Activated CD4-positive, alpha-beta T cell treated with anti-CD3 and anti-CD28 coated beads, Interleukin-2, amount 10 ng/mL, durations not matched to agents 7 days and 5 days (primary cell): ENCODE data around the gene PIM2. TPM values are rescaled to one million over a fixed set of nuclear protein-coding genes. Genes with fewer than 3 reads are reported as not detected.

Experiments used
- CTCF ChIA-PET: fragments of 350-600 bp; sonication (Branson Sonifier 250); formaldehyde crosslinking; loops from one replicate; lab custom pipeline; 2021; ENCODE audit warnings: antibody characterized with exemption; lab: Charles Lee
- POLR2A ChIA-PET: fragments of 350-600 bp; sonication (Branson Sonifier 250); formaldehyde crosslinking; loops from one replicate; lab custom pipeline; 2021; ENCODE audit warnings: antibody characterized with exemption; lab: Charles Lee
- DNase-seq: peaks from one replicate; pipeline ENCODE4 v3.0.0-alpha.2; 2020
- H3K27ac Mint-ChIP-seq: one replicate; pipeline ENCODE4 v1.8.0; 2021; ENCODE audit warnings: mild to moderate bottlenecking, moderate library complexity, mixed read lengths
- H3K27me3 Mint-ChIP-seq: one replicate; pipeline ENCODE4 v1.8.0; 2021; ENCODE audit warnings: mixed read lengths
- H3K36me3 Mint-ChIP-seq: one replicate; pipeline ENCODE4 v1.8.0; 2021; ENCODE audit warnings: low read depth, mixed read lengths
- H3K4me1 Mint-ChIP-seq: one replicate; pipeline ENCODE4 v1.8.0; 2021; ENCODE audit warnings: mixed read lengths
- H3K4me3 Mint-ChIP-seq: one replicate; pipeline ENCODE4 v1.8.0; 2021; ENCODE audit warnings: mild to moderate bottlenecking, moderate library complexity, mixed read lengths
- H3K9me3 Mint-ChIP-seq: one replicate; pipeline ENCODE4 v1.8.0; 2021; ENCODE audit warnings: mixed read lengths
- total RNA-seq, 2 experiments: library from RNA; stranded (reverse); gene quantifications; one replicate each; pipeline ENCODE4 v1.2.3, GENCODE V29; 2021

PIM2 gene
- total RNA-seq, 2 experiments from 2014 or later: 152 to 154 TPM

DNA sequence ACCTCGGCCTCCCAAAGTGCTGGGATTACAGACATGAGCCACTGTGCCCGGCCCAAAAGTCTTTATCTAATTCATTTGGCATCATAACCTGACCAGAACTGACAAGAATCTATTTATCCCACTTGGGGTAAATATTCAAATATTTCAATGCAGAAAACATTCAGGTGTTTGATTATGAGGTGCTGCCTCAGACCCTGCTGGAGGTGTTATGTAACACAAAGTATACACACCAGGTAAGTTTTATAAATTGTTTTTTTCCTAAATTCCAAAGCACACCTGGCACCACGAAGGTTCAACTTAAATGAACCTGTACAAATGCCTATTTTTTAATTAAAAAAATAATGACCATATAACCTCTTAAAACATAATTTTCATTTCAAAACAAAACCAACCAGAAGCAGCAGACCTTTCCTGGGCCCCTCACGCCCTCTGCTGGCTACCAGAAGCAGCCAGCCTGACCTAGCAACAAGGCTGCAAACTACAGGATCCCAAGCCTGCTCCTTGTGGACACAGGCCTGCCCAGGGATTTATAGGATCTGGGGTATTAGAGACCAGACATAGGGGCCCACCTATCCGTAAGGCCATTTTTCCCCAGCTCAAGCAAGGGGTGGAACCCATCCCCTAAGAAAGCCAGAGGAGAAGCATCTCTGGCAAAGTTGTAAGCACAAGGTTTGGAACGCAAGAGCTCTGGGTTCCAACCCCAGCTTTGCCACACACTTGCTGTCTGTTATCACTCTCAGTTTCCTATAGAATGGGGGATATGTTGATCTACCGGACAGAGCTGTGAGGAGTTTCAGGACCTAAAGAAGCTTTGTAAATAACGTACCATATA is 26.9 kb upstream of the PIM2 start:
- no peaks in the 10 kb centered on the region for H3K9me3 Mint-ChIP-seq
- H3K27me3 Mint-ChIP-seq: no peaks in the 10 kb centered on the region
- peak; percentile 58 for DNase-seq
- peak overlapping the region; percentile 73 for H3K27ac Mint-ChIP-seq
- CTCF ChIA-PET: interaction anchor here (0.7 to 1.8 kb wide), 6 partner anchors 9 to 54 kb away, joined by 3 to 8 read pairs (median 4); no protein-coding TSS in a partner anchor
- H3K36me3 Mint-ChIP-seq: peaks cover 29% of the 10 kb centered on the region
- peaks cover 57% of the 10 kb centered on the region for H3K4me1 Mint-ChIP-seq
- H3K4me3 Mint-ChIP-seq: no peak overlapping the region
- POLR2A ChIA-PET: no interaction called here

DNA sequence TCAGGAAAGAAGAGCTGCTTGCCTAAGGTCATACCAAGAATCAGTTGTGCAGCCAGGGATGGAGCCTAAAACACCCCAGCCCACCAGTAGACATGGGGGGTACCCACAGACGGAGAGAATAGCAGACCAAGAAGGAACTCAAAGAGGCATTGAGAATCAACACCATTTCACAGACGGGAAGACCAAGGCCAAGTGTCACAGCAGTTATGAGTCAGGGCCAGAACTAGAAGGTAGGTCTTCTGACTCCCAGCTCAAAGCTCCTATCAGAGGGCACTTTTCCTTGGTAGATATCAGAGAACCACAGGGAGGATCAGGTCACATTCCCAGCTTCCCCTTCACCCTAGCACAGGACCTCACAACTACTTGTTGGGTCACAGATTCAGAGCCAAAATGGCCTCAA is 24.1 kb upstream of the PIM2 start:
- Mint-ChIP-seq H3K4me1 (peaks cover 81% of the 10 kb centered on the region), H3K9me3 (no peaks in the 10 kb centered on the region), H3K27ac (peak overlapping the region; percentile 85), H3K36me3 (peaks cover 38% of the 10 kb centered on the region), H3K4me3 (no peak overlapping the region), H3K27me3 (no peaks in the 10 kb centered on the region)
- ChIA-PET CTCF (interaction anchor here (0.8 to 2.0 kb wide), 2 partner anchors 13 to 295 kb away, joined by 3 to 4 read pairs; no protein-coding TSS in a partner anchor), POLR2A (interaction anchor here (1.0 kb wide), 1 partner anchor 31 kb away, joined by 3 read pairs; no protein-coding TSS in a partner anchor)
- no peak for DNase-seq

- POLR2A ChIA-PET: interaction anchor here (1.0 kb wide), 1 partner anchor 28 kb away, joined by 4 read pairs; no protein-coding TSS in a partner anchor
- H3K9me3 Mint-ChIP-seq: no peaks in the 10 kb centered on the region
- DNase-seq: no peak
- H3K27me3 Mint-ChIP-seq: no peaks in the 10 kb centered on the region
- peaks cover 85% of the 10 kb centered on the region for H3K4me1 Mint-ChIP-seq
- CTCF ChIA-PET: interaction anchor here (0.6 to 4.2 kb wide), 4 partner anchors 12 to 82 kb away, joined by 3 to 16 read pairs (median 4); partner anchors contain the start of gene PIM2
- peak overlapping the region; percentile 99 for H3K27ac Mint-ChIP-seq
- peaks cover 52% of the 10 kb centered on the region for H3K36me3 Mint-ChIP-seq
- no peak overlapping the region for H3K4me3 Mint-ChIP-seq
Measured at GRCh38 chrX:48940404-48940955, 21.7 kb upstream of the PIM2 start.

DNA sequence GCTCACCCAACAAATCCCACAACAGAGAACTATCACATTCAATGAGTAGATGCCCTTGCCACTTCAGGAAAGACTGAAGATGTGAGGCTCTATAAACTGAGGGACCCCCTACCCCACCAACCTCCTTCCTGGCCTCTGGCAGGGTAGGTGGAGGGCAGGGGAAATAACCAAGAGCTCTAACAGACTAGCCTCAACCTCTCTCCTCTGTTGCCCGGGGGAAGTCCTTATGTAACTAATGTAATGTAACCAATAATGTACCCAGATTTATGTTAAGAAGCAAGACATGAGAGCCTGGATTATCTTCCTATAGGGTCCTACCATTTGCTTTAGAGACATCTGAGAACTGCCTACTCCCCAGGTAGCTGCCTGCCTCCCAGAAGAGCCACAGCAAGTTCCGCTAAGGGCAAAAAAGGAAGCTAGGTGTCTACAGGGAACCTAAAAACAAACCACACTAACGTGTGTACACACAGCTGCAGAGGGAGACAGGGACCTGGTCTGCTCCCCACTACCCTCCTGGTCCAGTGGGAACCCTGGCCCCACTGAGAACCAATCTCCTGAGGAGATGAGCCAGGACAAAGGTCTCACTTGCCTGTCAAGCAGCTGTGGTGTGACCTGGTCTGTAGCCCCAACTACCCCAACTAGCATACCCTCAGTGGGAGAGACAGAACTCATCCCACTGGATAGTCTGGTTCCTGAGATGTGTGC is 20.9 kb upstream of the PIM2 start:
- peak overlapping the region; percentile 77 for H3K4me3 Mint-ChIP-seq

DNA sequence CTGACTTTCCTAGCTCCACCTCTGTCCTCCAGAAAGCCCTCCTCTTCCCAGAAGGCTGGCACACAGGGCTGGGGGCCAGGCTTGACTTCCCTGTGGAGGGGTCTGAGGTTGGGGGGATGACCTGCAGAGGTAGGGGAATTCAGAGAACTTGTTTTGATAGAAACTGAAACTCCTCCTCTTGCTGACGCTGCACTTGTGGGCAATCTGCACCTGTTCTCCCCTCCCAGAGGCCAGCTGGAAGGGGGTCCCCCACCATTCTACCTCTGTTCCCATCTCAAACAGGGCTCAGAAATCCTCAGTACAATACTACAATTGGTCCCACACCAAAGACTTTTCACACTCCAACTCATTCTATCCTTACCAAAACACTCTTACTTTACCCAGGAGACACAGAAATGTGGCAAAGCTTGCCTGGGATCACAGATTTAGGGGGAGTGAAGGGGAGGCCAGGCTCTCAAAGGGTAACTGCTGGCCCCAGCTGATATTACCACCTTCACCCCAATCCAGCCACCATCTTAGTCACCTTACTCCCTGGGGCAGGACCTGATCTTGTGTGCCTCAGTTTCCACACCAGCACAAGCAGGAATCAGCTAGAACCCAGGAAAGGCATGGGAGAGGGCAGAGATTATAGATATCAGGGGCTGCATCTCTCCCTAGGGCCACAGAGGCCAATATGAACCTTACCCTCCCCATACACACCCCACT is 20.0 kb upstream of the PIM2 start:
- ChIA-PET POLR2A (interaction anchor here (0.6 kb wide), 1 partner anchor 27 kb away, joined by 3 read pairs; the partner anchor contains the start of gene SLC35A2), CTCF (interaction anchor here (0.6 to 4.2 kb wide), 6 partner anchors 10 to 32 kb away, joined by 3 to 16 read pairs (median 4); partner anchors contain the start of genes OTUD5 and PIM2)
- DNase-seq: peak; percentile 82
- no peaks in the 10 kb centered on the region for H3K9me3 Mint-ChIP-seq
- H3K27ac Mint-ChIP-seq: peak overlapping the region; percentile 99
- H3K36me3 Mint-ChIP-seq: peaks cover 65% of the 10 kb centered on the region
- peak overlapping the region; percentile 77 for H3K4me3 Mint-ChIP-seq
- H3K27me3 Mint-ChIP-seq: no peaks in the 10 kb centered on the region
- H3K4me1 Mint-ChIP-seq: peaks cover 91% of the 10 kb centered on the region

More for the DNA sequence above, 20.9 kb upstream of the PIM2 start:
- ChIA-PET POLR2A (interaction anchor here (0.8 to 1.0 kb wide), 2 partner anchors 11 to 28 kb away, joined by 4 read pairs; no protein-coding TSS in a partner anchor), CTCF (interaction anchor here (0.8 to 4.2 kb wide), 5 partner anchors 11 to 33 kb away, joined by 3 to 16 read pairs (median 4); partner anchors contain the start of genes OTUD5 and PIM2)
- peaks cover 90% of the 10 kb centered on the region for H3K4me1 Mint-ChIP-seq
- H3K27ac Mint-ChIP-seq: peak overlapping the region; percentile 99
- peak; percentile 46 for DNase-seq
- H3K9me3 Mint-ChIP-seq: no peaks in the 10 kb centered on the region
- H3K27me3 Mint-ChIP-seq: no peaks in the 10 kb centered on the region
- peaks cover 59% of the 10 kb centered on the region for H3K36me3 Mint-ChIP-seq

DNA sequence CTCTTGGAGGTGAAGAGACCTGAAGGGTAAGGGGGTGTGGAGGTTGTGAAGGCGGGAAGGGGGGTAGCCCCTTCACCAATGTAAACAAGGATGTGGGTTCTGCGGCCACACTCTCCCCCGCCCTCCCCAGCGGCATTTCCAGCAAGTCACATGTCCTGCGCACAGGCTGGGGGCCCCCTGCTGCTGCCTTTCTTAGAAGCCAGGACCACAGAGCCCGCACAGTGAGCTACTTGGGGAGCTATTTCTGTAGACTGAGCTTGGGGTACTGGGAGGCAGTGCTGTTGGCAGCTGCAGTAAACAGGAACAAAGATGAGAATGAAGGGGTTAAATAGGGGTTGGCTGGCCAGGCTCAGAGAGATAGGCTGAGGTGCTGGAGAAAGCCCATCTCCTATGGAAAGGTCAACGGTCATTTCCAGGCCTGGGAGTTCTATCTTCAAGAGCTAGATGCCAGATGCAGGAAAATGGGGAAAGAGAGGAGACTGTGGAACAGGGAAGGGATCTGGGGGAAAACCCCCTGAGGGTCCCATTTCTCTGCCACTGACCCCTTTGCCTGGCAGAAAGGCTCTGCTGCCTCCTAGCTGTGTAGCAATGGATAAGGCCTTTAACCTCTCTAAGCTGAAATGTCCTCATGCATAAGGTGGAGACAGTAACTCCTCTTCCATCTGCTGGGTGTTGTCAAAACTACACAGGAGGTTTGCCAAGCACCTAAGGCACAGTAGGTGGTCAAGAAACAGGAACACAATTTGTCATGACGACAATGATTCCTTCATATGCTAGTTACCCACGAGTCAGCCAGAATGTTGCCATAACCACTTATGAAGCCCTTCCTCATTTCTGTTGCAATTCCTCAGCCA is 18.5 kb upstream of the PIM2 start:
- Mint-ChIP-seq H3K36me3 (peaks cover 62% of the 10 kb centered on the region), H3K4me1 (peaks cover 81% of the 10 kb centered on the region), H3K4me3 (peak overlapping the region; percentile 77), H3K9me3 (no peaks in the 10 kb centered on the region), H3K27me3 (no peaks in the 10 kb centered on the region), H3K27ac (peak overlapping the region; percentile 99)
- ChIA-PET CTCF (interaction anchor here (0.6 to 4.2 kb wide), 9 partner anchors 9 to 254 kb away, joined by 3 to 16 read pairs (median 4); partner anchors contain the start of gene PIM2), POLR2A (interaction anchor here (0.6 to 1.4 kb wide), 3 partner anchors 17 to 26 kb away, joined by 3 to 6 read pairs (median 3); partner anchors contain the start of gene SLC35A2)
- peak; percentile 92 for DNase-seq

DNA sequence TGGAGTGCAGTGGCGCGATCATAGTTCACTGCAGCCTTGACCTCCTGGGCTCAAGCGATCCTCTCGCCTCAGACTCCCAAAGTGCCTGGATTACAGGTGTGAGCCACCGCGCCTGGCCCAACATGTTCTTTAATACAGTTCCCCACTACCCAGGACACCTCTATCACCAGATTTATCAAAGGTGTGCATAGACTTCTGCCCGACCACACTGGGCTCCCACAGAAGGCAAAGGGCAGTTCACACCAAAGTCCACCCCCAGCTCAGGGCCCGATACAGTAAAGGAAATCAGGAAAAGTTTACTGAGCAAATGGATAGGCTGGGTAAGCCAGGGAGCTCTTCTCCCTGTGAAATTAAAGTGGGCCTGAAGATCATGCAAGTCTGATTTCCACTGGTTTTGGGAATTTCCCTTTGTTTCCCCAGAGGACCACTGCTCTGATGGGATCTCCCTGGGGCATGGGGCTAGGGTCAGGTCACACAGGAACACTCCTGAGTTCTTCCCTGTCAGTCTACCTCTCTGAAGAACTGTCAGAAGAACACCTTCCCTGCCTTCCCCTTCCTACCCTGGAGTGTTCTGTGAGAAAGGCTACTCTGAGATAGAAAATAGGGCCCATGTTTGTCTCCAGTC is 17.7 kb upstream of the PIM2 start:
- POLR2A ChIA-PET: interaction anchor here (1.4 kb wide), 1 partner anchor 25 kb away, joined by 6 read pairs; the partner anchor contains the start of gene SLC35A2
- Mint-ChIP-seq H3K36me3 (peaks cover 54% of the 10 kb centered on the region), H3K4me1 (peaks cover 74% of the 10 kb centered on the region), H3K4me3 (peak overlapping the region; percentile 77), H3K9me3 (no peaks in the 10 kb centered on the region), H3K27me3 (no peaks in the 10 kb centered on the region), H3K27ac (peak overlapping the region; percentile 99)
- CTCF ChIA-PET: interaction anchor here (0.9 to 4.2 kb wide), 5 partner anchors 9 to 211 kb away, joined by 3 to 16 read pairs (median 5); partner anchors contain the start of gene PIM2
- no peak for DNase-seq

- Mint-ChIP-seq H3K4me3 (no peak overlapping the region), H3K9me3 (no peaks in the 10 kb centered on the region), H3K4me1 (peaks cover 66% of the 10 kb centered on the region), H3K36me3 (peaks cover 52% of the 10 kb centered on the region), H3K27me3 (no peaks in the 10 kb centered on the region), H3K27ac (peak overlapping the region; percentile 82)
- no peak for DNase-seq
- ChIA-PET POLR2A (no interaction called here), CTCF (no interaction called here)
Measured at GRCh38 chrX:48935301-48935670, 16.5 kb upstream of the PIM2 start.

GRCh38 chrX:48934581-48935300 is 15.9 kb upstream of the PIM2 start:
- no peaks in the 10 kb centered on the region for H3K9me3 Mint-ChIP-seq
- H3K27ac Mint-ChIP-seq: peak overlapping the region; percentile 82
- H3K27me3 Mint-ChIP-seq: no peaks in the 10 kb centered on the region
- peaks cover 62% of the 10 kb centered on the region for H3K4me1 Mint-ChIP-seq
- DNase-seq: peak; percentile 58
- ChIA-PET CTCF (interaction anchor here (0.7 kb wide), 1 partner anchor 468 kb away, joined by 3 read pairs; no protein-coding TSS in a partner anchor), POLR2A (no interaction called here)
- H3K36me3 Mint-ChIP-seq: peaks cover 50% of the 10 kb centered on the region
- no peak overlapping the region for H3K4me3 Mint-ChIP-seq

- CTCF ChIA-PET: no interaction called here
- no peaks in the 10 kb centered on the region for H3K9me3 Mint-ChIP-seq
- H3K4me1 Mint-ChIP-seq: peaks cover 52% of the 10 kb centered on the region
- no peak overlapping the region for H3K4me3 Mint-ChIP-seq
- no peak for DNase-seq
- peak overlapping the region; percentile 51 for H3K27ac Mint-ChIP-seq
- H3K36me3 Mint-ChIP-seq: peaks cover 49% of the 10 kb centered on the region
- no peaks in the 10 kb centered on the region for H3K27me3 Mint-ChIP-seq
- POLR2A ChIA-PET: no interaction called here
Measured at GRCh38 chrX:48933757-48934156, 14.9 kb upstream of the PIM2 start.
